Mesenchymal stem cell (in vitro differentiated cells and primary cell): ENCODE measurements around the gene RNFT2.
"Not testable (repeated sequence)": the region's sequence is repeated elsewhere in the genome, so short reads cannot be mapped to it uniquely, and the experiment has no call there.

Source experiments
- DNase-seq: peaks from one replicate; pipeline ENCODE4 v3.0.0-alpha.2; 2013
- H2AFZ ChIP-seq: one replicate; pipeline ENCODE4 v1.6.1; 2013; ENCODE audit warnings: low read depth, mild to moderate bottlenecking, control low read depth, inconsistent platforms, low read length, moderate library complexity
- H2AK5ac ChIP-seq: 2 replicates; pipeline ENCODE4 v1.6.1; 2013; ENCODE audit warnings: low read length, moderate library complexity, mild to moderate bottlenecking, inconsistent platforms; ENCODE audit not compliant: severe bottlenecking
- H2BK120ac ChIP-seq: one replicate; pipeline ENCODE4 v1.6.1; 2013; ENCODE audit warnings: low read depth, mild to moderate bottlenecking, inconsistent platforms, low read length, moderate library complexity
- H2BK12ac ChIP-seq, 2 experiments: one replicate each; pipeline ENCODE4 v1.6.1; 2013; ENCODE audit warnings: inconsistent platforms in 2 of 2, low read length in 2 of 2, mild to moderate bottlenecking in 2 of 2, moderate library complexity in 2 of 2, control low read depth in 1 of 2
- H2BK15ac ChIP-seq: one replicate; pipeline ENCODE4 v1.6.1; 2013; ENCODE audit warnings: mild to moderate bottlenecking, low read depth, inconsistent platforms; ENCODE audit not compliant: poor library complexity, severe bottlenecking
- H2BK5ac ChIP-seq: 2 replicates; pipeline ENCODE4 v1.6.1; 2013; ENCODE audit warnings: low read depth, mild to moderate bottlenecking, low read length, control low read depth, inconsistent platforms; ENCODE audit not compliant: poor library complexity, severe bottlenecking
- H3K14ac ChIP-seq, 2 experiments: one replicate each; pipeline ENCODE4 v1.6.1; 2013; ENCODE audit warnings: inconsistent platforms in 2 of 2, low read length in 2 of 2, control low read depth in 1 of 2, mild to moderate bottlenecking in 1 of 2, moderate library complexity in 1 of 2
- H3K18ac ChIP-seq, 2 experiments: one replicate each; pipeline ENCODE4 v1.6.1; 2013; ENCODE audit warnings: inconsistent platforms in 2 of 2, low read length in 2 of 2, control low read depth in 1 of 2, low read depth in 1 of 2, mild to moderate bottlenecking in 1 of 2
- H3K23ac ChIP-seq, 2 experiments: one replicate each; pipeline ENCODE4 v1.6.1; 2013; ENCODE audit warnings: inconsistent platforms in 2 of 2, low read length in 2 of 2, mild to moderate bottlenecking in 2 of 2, moderate library complexity in 2 of 2, control low read depth in 1 of 2
- H3K27ac ChIP-seq: 2 replicates; pipeline ENCODE4 v1.5.1; 2013; ENCODE audit warnings: mild to moderate bottlenecking, moderate library complexity, low read length, control low read depth, inconsistent platforms; ENCODE audit not compliant: poor library complexity, severe bottlenecking
- H3K27me3 ChIP-seq, 2 experiments: 2 replicates each; pipeline versions ENCODE4 v1.6.1 to v1.7.0; 2013; ENCODE audit warnings: low read length in 2 of 2, mild to moderate bottlenecking in 2 of 2, moderate library complexity in 2 of 2, control low read depth in 1 of 2, inconsistent platforms in 1 of 2; ENCODE audit not compliant: control insufficient read depth in 1 of 2, insufficient read depth in 1 of 2
- H3K36me3 ChIP-seq, 2 experiments: 2 replicates each; pipeline versions ENCODE4 v1.6.1 to v1.7.0; 2013; ENCODE audit warnings: low read length in 2 of 2, control low read depth in 1 of 2, inconsistent platforms in 1 of 2, low read depth in 1 of 2, mild to moderate bottlenecking in 1 of 2; ENCODE audit not compliant: insufficient read depth in 2 of 2, control insufficient read depth in 1 of 2
- H3K4ac ChIP-seq, 2 experiments: one replicate each; pipeline ENCODE4 v1.6.1; 2013; ENCODE audit warnings: inconsistent platforms in 2 of 2, low read length in 2 of 2, mild to moderate bottlenecking in 2 of 2, moderate library complexity in 2 of 2, control low read depth in 1 of 2, low read depth in 1 of 2
- H3K4me1 ChIP-seq: 2 replicates; pipeline ENCODE4 v1.6.1; 2013; ENCODE audit warnings: low read depth, low read length, control low read depth; ENCODE audit not compliant: control insufficient read depth, insufficient read depth
- H3K4me2 ChIP-seq: 2 replicates; pipeline ENCODE4 v1.6.1; 2013; ENCODE audit warnings: low read length, mild to moderate bottlenecking, inconsistent platforms; ENCODE audit not compliant: poor library complexity, severe bottlenecking
- H3K4me3 ChIP-seq, 2 experiments: 2 replicates each; pipeline versions ENCODE4 v1.5.1 to v1.7.0; 2013; ENCODE audit warnings: low read length in 2 of 2, mild to moderate bottlenecking in 2 of 2, control low read depth in 1 of 2, low read depth in 1 of 2; ENCODE audit not compliant: insufficient read depth in 1 of 2
- H3K79me1 ChIP-seq: replicated peaks from 2 replicates; pipeline ENCODE4 v1.6.1; 2013; ENCODE audit warnings: mild to moderate bottlenecking, control low read depth, low read length, inconsistent platforms; ENCODE audit not compliant: poor library complexity, severe bottlenecking
- H3K9ac ChIP-seq: 2 replicates; pipeline ENCODE4 v1.7.0; 2013; ENCODE audit warnings: mild to moderate bottlenecking, low read length, moderate library complexity
- H3K9me3 ChIP-seq: 2 replicates; pipeline ENCODE4 v1.7.0; 2013; ENCODE audit warnings: mild to moderate bottlenecking, low read length; ENCODE audit not compliant: control insufficient read depth
- H4K8ac ChIP-seq: one replicate; pipeline ENCODE4 v1.6.1; 2013; ENCODE audit warnings: inconsistent platforms, mild to moderate bottlenecking, low read length, moderate library complexity
- H4K91ac ChIP-seq: one replicate; pipeline ENCODE4 v1.6.1; 2013; ENCODE audit warnings: mild to moderate bottlenecking, low read length, inconsistent platforms
- WGBS: methylation state at CpG from one replicate; pipeline ENCODE4 v1.1.7; 2013; ENCODE audit warnings: mixed read lengths; 5-methylcytosine and 5-hydroxymethylcytosine counted together

RNFT2 gene

GRCh38 chr12:116750298-116750697 is 12.2 kb downstream of the RNFT2 start:
- Histone ChIP-seq H3K9ac (no peak overlapping the region), H3K36me3 (peaks cover 0 to 3% of the 10 kb centered on the region in 2 experiments), H4K8ac (no peak overlapping the region), H2BK15ac (no peak overlapping the region), H3K4me1 (no peaks in the 10 kb centered on the region), H3K27ac (no peak overlapping the region), H3K18ac (no peak overlapping the region), H3K79me1 (no peaks in the 10 kb centered on the region), H2BK12ac (no peak overlapping the region), H2AK5ac (no peak overlapping the region), H3K4ac (no peak overlapping the region), H3K23ac (no peak overlapping the region), H2BK120ac (no peak overlapping the region), H3K4me3 (no peak overlapping the region), H2AFZ (no peak overlapping the region), H3K14ac (no peak overlapping the region), H2BK5ac (no peak overlapping the region), H3K27me3 (no peaks in the 10 kb centered on the region), H3K4me2 (no peak overlapping the region), H4K91ac (no peak overlapping the region), H3K9me3 (no peaks in the 10 kb centered on the region)
- DNase-seq = no peak
- 95% methylated on average over 4 of the region's 4 CpGs for WGBS

GRCh38 chr12:116754097-116754496 is 16.0 kb downstream of the RNFT2 start:
- not testable (repeated sequence) for H3K9me3 ChIP-seq, H3K9ac ChIP-seq, H3K4me3 ChIP-seq, DNase-seq, H3K23ac ChIP-seq, H3K14ac ChIP-seq, H3K27ac ChIP-seq, H4K8ac ChIP-seq, H3K36me3 ChIP-seq, H2BK12ac ChIP-seq, H3K79me1 ChIP-seq, H3K4ac ChIP-seq, H2BK5ac ChIP-seq, H3K27me3 ChIP-seq, H2AFZ ChIP-seq, H2BK15ac ChIP-seq, H2AK5ac ChIP-seq, H3K4me2 ChIP-seq, H3K4me1 ChIP-seq, H3K18ac ChIP-seq, H4K91ac ChIP-seq, H2BK120ac ChIP-seq
- 97% methylated on average over 5 of the region's 5 CpGs for WGBS

- not testable (repeated sequence) for H2BK120ac ChIP-seq, H2BK12ac ChIP-seq, H3K27ac ChIP-seq, H3K14ac ChIP-seq, H3K18ac ChIP-seq, H3K4me3 ChIP-seq, H3K4ac ChIP-seq, H2AFZ ChIP-seq, H4K8ac ChIP-seq, H3K79me1 ChIP-seq, H4K91ac ChIP-seq, H3K27me3 ChIP-seq, H2BK15ac ChIP-seq, DNase-seq, H3K36me3 ChIP-seq, H2AK5ac ChIP-seq, H3K9ac ChIP-seq, H3K4me1 ChIP-seq, H3K4me2 ChIP-seq, H3K23ac ChIP-seq, H2BK5ac ChIP-seq, H3K9me3 ChIP-seq
- WGBS = no CpG with 5 or more reads among the region's 1 CpG
Measured at GRCh38 chr12:116754783-116755182, 16.7 kb downstream of the RNFT2 start.

- Histone ChIP-seq H3K14ac (no peak overlapping the region), H3K4me1 (no peaks in the 10 kb centered on the region), H3K27me3 (peaks cover 0 to 6% of the 10 kb centered on the region in 2 experiments), H4K8ac (no peak overlapping the region), H2AFZ (peak overlapping the region; percentile 14), H3K18ac (no peak overlapping the region), H3K9me3 (no peaks in the 10 kb centered on the region), H3K36me3 (peaks cover 0 to 6% of the 10 kb centered on the region in 2 experiments), H3K4me3 (no peak overlapping the region), H2BK120ac (no peak overlapping the region), H3K9ac (no peak overlapping the region), H4K91ac (peak overlapping the region; percentile 61), H3K79me1 (no peaks in the 10 kb centered on the region), H2AK5ac (no peak overlapping the region), H2BK15ac (no peak overlapping the region), H2BK5ac (no peak overlapping the region), H3K4me2 (no peak overlapping the region), H3K23ac (no peak overlapping the region), H3K27ac (no peak overlapping the region), H3K4ac (no peak overlapping the region), H2BK12ac (no peak overlapping the region)
- no peak for DNase-seq
- 76% methylated on average over 22 of the region's 22 CpGs for WGBS
Measured at GRCh38 chr12:116759783-116760621, 21.9 kb downstream of the RNFT2 start.
